NCI-H82 treated with DMSO at 0.1 percent for 48 hours (cell line): Measurements from ENCODE around the gene SMAD3.
"Not testable (repeated sequence)": the region's sequence is repeated elsewhere in the genome, so short reads cannot be mapped to it uniquely, and the experiment has no call there.

ENCODE experiments used
- DNase-seq: peaks from one replicate; lab custom pipeline; 2025; ENCODE audit not compliant: unreplicated experiment; lab: John Stamatoyannopoulos, UW

The SMAD3 gene

DNA sequence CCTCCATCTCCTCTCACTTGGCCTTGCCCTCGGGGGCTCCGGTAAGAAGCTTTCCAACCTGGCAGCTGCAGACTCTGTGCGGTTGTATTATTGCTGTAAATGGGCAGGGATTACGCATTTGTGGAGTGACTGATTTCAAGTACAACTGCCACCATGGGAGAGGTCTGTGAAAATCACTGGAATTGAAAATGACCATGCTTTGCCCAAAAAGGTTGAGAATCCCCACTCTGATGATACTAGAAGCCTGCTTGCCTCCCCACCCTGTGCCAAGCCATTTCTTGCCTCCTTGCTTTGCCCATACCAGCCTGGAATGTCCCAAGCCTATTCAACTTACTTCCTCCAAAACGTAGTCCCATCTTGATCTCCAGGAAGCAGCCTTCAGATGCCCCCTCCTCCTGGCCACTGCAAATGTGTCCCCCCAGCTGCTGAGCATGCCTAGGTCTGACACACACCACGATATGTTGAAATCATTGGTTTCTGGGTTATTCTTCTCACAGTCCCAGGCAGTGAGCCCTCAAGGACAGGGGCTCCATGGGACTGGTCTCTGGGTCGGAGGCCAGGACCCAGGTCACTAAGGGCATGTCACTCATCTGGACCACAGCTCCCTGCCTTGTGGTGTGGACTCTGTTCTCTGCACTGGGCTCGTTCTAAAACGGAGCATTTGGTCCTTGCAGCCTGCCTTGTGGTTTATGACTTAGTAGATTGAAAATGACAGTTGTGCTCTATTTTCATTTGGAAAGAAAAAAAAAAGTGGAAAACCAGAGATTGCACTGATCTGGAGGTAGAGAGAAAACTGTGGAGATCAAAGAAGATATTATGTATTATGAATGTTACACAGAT is 42.9 kb downstream of the SMAD3 start:
- DNase-seq = no peak

DNA sequence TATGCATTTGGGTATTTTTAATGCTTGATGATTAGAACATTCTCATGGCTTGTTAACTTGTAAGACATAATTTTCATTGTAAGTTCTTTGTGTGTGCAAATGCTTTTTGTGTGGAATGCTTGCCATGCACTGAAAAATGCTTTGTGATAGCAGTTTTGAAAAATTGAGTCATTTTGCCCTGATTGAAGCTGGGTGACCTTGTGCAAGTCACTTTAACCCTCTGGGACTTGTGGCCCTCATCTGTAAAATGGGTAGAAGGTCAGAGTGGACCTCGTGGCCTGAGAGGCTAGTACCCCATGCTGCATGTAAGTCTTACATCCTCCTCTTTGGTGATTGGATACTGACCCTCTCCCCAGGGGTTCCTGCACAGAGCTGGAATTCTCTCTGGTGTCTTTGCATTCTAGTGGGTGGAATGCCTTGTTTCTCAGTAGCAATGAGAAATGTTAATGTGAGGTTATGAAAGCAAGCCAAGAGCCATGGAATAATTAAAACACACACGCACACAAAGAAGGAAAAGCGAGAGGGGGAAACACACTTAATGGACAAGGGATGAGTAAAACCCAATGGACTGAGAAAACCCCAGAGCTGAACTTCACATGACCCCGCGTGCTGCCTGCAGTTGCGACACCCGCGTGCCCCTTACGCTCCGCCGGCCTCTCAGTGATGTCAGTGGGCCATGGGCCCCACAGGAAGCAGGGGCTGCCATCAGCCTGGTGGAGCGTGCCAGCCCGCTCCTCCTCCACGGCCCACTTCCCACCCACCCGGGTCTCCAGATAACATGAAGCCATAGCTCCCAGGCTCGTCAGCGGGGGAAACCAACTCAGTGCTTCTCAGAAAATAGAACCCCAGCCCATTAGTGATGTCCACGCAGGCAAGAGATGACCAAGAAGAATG is 44.0 kb downstream of the SMAD3 start:
- no peak for DNase-seq

DNA sequence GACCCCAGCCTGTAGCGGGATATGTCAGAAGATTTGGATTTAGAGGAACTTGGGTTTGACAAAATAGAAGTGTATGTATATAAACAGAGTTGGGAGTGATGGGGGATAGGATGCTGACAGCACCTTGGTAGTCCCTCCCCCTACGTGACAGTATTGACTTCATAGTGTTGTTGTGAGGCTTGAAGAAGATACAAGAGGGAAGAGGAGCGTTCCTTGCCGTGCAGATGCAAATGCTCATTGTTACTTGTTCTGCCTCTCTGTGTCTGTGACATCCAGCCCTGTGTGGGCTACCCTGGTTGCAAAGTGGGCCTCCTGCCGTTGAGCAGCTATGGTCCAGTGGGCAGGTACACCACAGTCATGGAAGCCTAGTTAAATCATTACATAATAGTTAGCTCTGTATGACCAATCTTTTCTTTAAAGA is 45.0 kb downstream of the SMAD3 start:
- DNase-seq = no peak

DNA sequence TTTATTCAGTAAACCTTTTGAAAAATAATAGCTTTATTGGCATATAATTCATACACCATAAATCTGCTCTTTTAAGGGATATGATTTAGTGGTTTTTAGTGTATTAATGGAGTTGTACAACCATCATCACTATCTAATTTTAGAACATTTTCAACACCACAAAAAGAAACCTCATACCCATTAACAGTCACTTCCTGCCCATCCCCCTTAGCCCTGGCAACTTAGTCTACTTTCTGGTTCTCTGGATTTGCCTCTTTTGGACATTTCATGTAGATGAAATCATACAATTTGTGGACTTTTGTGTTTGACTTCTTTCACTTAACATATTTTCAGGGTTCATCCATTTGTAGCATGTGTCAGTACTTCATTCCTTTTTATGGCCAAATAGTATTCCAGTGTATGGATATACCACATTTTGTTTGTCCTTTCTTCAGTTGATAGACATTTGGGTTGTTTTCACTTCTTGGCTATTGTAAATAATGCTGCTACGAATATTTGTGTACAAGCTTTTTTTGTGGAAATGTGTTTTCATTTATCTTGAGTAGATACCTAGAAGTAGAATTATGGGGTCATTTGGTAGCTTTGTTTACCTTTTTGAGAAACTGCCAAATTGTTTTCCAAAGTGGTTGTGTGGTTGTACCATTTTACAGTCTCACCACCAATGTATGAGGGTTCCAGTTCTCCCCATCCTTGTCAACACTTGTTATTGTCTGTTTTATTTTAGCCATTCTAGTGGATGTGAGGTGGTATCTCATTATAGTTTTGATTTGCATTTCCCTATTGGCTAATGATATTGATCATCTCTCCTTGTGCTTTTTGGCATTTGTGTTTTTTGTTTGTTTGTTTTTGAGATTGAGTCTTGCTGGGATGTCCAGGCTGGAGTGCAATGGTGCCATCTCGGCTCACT is 45.8 kb downstream of the SMAD3 start:
- DNase-seq = no peak

DNA sequence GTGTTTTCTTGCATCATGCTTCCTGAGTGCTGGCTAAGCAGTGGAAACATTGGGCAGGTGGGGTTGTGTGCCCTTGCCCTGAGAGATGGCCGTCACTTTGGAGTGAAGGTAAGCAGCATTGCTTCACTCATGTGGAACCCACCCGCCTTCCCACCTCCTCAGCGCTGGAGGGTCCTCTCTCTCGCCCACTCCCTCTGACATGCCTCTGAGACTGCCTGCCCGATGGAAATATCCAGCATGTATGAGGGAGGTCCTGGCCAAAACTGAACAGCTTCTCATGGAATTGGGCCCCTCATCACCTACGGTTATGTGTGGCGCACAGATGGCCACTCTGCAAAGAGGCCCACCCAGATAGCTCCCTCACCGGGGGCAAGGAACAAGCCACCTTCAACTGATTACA is 48.6 kb downstream of the SMAD3 start:
- DNase-seq = no peak

DNA sequence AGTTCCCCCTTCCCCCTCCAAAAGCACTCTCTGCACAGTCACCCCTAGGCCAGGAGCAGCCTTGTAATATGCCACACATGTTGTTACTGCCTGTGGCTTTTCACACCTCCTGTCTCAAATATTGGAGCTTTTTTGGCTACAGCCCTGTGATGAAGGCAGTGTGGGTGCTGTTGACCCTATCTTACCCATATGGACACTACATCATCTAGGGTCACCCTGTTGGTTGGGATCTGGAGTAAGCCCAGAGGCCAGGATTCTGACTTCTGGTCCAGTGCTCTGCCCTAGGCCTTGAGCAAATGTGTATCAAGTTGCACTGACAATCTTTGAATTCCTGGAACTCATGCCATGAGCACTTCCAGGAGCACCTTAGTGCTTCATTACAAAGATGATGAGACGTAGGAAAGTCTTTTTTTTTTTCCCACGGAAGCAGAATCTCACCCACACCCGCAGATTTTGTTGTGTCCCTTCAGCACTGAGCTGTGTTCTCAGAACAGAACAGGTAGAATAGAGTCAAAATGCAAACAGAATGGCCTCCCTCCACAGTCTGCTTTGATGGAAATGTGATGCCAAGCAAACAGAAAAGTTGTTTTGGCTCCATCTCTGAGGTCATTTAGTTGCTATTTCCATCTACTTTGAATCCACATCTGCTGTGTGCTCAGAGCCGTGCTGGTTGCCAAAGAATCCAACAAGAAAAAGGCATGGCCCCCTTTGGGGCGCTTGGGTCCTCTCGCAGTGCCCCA is 49.6 kb downstream of the SMAD3 start:
- DNase-seq = no peak

DNA sequence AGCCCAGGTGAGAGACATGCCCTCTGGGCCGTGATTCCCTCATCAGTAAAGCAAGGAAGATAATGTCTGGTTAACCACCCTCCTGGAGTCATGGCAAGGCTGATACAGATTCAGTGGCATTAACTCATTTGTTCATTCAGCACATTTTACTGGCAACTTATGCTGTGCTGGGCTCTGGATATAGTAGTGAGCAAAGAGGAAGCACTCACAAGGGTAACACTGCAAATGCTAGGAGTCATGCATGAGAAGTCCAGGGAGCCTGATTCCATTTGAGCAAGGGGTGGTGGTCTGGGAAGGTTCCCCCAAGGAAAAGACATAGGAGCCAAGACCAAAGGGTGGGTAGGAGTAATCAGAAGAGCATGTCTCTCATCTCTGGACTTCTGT is 50.2 kb downstream of the SMAD3 start:
- no peak for DNase-seq

DNA sequence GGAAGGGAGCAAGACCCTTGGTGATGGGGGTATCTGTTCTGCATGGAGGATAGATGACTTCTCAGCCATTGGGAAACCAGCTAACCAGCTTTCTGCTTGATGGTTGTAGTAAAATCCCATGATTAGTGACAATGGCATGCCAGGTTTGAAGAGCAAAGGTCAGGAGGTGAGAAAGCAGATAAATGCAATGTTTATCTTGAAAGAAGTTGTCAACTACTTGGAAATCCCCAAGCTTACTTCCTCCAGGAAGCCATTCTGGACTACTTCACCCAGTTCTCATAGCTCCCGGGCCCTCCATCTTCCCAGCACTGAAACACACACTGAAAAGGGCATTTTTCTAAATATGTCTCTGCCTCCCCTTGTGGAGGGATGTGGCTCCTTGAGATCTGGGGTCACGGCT is 51.3 kb downstream of the SMAD3 start:
- DNase-seq = no peak

DNA sequence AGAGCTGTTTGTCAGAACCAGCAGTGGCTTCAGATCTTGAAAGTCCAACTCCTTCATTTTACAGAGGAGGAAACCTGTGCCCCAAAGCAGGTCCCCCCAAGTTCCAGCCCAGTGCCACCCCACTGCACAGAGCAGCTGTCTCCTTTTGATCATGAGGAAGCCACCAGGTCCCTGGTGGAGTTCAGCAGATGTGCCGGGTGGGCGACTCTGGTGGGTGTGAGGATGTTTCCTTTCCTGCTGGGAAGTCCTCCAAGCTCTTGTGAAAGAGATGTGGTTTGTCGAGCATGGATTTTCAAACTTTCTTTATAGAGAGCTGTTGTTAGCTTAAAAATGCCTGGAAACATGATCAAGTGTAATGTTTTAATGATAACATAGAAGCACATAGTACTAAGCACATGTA is 52.0 kb downstream of the SMAD3 start:
- no peak for DNase-seq

DNA sequence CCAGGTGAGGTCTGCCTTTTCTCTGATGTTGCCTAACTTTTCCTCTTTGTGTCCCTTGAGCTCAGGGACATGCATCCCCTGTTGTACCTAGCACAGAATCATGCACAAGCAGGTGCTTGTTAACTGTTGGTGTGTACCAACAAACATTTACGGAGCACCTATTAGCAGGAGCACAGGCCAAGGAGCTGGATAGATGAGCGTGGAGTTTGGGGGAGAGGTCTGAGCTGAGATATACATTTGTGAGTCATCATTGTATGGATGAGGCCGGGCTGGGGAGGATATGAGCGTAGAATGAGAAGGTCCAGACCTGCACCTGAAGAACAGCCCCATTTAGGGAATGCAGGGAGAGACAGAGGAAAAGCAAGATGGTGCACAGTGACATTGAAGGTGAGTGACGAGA is 53.4 kb downstream of the SMAD3 start:
- no peak for DNase-seq

DNA sequence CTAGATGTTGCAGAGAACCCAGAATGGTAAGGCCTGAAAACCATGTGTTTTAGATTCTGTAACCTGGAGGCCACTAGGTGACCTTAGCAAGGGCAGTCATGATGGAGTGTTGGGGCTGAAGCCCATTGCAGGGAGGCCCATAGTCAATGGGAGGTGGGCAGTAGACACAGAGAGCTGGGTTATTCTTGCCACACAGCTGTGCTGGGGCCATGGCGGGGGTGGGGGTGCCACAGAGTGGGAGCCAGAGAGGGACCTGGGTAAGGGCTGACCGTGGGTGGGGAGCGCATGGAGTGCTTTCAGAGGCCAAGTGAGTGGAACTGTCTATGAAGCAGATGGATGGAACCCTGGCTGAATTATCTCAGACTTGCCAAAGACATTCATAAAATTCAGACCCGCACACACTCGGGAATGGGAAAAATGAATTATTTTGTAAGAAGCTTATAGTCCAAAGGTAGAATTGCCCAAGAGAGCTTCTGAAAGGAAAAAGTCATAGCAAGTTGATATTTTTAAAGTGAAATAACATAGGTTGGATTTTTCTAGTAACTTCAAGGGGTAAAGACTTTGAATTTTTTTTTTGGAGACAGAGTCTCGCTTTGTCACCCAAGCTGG is 53.9 kb downstream of the SMAD3 start:
- no peak for DNase-seq

DNA sequence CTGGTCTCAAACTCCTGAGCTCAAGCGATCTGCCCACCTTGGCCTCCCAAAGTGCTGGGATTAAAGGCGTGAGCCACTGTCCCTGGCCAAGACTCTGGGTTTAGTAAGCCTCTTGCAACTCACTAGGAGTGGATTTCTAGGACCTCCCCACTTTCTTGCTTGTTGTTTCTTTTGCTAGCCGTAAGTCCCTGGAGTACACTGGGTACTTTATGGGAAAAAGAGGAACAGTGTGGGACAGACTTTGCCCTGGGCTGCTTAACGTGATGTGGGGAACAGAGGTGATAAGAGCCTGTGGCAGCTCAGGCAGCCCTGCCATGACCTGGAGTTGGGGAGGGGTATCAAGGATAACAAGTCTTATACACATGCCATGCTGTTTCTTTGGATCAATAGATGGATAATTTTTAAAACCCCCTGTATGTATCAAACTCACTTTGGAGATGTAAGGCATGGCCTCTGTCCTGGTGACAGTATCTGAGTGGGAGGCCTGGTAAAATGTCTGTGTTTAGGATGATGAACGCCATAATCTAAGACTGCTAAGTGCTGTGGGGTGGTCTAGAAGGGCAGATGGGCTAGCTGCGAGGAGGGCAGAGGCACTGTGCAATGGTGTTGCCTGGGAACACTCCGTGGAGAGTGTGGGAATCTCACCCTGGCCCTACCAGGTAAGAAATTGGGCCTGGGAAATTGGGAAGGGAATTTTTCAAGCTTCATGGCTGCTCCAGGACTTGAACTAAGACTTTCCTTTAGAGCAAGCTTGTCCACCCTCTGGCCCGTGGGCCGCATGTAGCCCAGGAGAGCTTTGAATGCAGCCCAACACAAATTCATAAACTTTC is 54.8 kb downstream of the SMAD3 start:
- no peak for DNase-seq

DNA sequence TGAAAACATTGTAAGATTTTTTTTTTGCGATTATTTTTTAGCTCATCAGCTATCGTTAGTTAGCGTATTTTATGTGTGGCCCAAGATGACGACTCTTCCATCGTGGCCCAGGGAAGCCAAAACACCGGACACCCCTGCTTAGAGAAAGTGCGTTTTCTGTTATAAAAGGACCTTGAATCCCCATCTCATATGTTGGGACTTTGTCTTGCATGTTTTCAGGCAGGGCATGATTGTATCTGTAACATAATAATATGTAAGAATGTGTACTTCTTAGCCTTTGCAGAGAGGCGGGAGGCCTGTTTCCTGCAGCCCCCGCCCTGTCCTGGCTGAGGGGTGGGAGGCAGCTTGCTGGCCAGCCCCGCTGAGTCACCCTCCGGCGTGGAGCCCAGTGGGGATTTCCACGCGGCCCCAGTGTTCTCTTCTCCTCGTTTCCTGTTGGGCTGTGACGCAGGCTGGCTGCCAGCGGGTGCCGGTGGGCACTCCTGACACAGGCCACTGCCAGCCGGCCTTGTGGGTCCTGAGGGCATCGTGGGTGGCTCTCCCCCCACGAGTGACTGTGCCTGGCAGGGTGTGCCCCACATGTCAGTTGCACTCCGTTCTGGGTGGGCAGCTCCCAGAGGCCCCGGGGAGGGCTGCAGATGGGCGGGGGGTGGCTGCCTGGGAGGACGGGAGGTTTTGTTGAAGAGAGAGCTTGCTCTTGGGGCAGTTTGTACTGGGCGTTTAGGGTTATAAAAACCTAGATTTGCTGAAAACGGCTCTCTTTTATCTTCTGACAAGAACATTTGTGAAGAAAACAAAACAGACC is 55.6 kb downstream of the SMAD3 start:
- DNase-seq = no peak

DNA sequence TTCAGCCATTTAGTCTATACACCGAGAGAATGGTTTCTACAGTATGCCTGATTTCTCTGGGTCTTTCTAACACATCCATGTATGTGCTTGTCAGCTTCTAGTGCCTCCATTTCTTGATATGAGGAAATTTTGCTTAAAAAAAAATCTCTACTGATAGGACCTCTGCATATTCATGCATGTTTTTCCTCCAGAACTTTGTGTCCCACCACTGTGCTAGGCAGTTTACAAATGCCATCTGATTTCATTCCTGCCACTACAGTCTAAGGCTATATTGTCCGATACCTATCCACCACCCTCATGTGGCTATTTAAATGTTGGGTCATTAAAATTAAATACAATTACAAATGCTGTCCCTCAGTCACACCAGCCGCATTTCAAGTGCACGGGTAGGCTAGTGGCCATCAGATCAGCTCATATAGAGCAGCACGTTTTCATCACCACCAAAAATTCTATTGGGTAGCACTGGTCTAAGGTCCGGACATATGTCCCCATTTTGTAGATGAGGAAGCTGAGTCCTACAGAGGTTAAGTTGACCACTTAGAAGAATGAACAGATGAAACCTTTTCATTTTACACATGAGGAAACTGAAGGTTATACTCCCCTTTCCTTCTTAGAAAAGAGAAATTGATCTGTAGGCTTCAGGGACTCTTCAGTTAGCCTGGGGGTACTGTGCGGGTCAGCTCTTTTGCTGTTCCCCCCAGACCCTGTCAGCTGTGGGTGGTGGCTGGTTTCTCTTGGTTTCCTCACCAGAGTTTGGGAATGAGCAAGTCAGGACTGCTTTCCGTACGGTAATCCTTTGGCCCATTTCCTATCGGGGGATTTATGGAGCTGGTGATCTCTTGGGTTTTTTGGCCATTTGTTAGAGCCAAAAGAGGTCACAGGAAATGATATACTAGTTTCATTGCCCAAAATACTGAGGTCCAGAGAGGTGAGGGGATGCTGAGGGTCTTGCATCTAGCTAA is 56.5 kb downstream of the SMAD3 start:
- no peak for DNase-seq

DNA sequence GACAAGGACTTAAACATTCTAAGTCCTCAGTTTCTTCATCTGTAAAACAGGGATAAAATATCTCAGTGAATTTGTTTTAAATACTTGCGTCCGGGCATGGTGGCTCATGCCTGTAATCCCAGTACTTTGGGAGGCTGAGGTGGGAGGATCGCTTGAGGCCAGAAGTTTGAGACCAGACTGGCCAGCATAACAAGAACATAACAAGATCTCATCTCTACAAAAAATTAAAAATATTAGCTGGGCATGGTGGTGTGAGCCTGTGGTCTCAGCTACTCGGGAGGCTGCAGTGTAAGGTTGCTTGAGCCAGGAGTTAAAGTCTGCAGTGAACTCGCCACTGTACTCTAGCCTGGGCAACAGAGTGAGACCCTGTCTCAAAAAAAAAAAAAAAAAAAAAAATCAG is 57.4 kb downstream of the SMAD3 start:
- DNase-seq = not testable (repeated sequence)

DNA sequence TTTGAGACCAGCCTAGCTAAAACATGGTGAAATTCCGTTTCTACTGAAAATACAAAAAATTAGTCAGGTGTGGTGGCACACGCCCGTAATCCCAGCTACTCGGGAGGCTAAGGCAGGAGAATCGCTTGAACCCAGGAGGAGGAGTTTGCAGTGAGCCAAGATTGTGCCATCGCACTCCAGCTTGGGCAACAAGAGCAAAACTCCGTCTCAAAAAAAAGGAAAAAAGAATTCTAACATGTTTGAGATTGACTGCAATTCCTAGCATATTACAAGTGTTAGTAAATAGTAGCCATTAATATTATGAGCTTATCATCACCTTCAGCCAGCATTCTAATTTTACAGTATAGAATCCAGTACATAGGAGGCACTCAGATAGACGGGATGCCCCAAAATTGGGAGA is 57.9 kb downstream of the SMAD3 start:
- DNase-seq = not testable (repeated sequence)

DNA sequence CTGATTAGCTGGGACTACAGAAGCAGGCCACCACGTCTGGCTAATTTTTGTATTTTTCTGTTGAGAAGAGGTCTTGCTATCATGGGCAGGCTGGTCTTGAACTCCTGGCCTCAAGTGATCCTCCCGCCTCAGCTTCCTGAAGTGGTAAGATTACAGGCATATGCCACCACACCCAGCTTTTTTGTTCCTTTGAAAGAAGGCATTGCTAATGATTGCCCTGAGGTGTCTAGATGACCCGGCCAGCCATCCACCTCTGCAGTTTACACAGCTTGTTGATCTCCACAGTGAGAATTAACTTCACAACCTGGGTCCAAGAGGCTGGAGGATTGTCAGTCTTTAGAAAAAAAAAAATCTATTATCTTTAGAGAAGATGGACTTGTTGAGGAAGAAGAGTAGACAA is 58.7 kb downstream of the SMAD3 start:
- DNase-seq = no peak
